ENCODE results near the gene MYBPC2.

The MYBPC2 gene

DNA sequence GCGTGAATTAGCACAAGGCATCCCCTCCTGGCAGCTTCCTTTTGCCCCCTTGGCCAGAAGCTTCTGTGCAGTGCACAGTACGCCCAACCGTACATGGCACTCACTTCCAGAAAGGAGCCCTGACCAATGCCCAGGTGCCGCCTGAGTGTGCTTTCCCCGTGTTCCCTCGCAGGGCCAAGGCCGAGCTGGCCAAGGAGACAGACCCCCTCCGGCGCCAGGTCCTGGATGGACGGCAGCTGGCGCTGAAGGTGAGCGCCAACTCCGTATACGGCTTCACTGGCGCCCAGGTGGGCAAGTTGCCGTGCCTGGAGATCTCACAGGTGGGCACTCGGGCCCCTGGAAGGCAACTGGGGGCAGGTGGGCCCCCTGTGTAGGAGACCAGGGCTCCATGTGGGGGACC, 23.3 kb upstream of the MYBPC2 start:
- DNase-seq (ENCODE audit: low read depth, low spot score) = no peak

DNA sequence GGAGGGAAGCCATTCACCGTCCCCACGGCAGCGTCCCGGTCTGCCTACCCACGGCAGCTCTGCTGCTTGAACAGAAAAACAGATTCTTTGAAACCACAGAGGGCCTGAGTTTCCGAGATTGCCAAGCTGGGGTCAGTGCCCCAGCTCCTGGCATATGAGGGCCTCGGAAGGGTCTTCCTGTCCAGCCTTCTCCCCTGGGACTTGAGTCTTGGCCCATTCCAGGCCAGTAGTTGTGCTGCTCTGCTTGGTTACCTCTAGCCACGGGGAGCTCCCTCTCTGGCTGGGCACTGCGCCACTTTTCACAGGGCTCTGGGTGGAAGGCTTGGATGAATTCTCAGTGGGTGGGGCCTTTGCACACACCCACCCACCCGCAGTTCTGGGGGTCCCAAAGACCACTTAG, 22.6 kb upstream of the MYBPC2 start:
- DNase-seq (ENCODE audit: low read depth, low spot score) = no peak

DNA sequence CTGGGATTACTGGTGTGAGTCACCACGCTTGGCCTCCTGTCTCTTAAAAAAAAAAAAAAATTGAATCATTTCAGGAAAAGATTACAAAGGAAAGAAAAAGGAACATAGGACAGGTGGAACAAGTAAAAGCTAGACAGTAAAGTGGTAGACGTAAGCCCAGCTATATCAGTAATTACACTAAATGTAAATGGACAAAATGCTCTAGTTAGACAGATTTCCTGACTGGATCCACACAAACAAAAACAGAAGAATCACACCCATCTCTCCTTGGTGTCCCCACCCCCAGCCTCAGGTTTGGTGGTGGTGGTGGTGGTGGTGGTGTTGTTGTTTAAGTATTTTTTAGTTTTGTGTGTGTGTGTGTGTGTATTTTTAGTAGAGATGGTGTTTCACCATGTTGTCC, 20.3 kb upstream of the MYBPC2 start:
- DNase-seq (ENCODE audit: low read depth, low spot score) = no peak

DNA sequence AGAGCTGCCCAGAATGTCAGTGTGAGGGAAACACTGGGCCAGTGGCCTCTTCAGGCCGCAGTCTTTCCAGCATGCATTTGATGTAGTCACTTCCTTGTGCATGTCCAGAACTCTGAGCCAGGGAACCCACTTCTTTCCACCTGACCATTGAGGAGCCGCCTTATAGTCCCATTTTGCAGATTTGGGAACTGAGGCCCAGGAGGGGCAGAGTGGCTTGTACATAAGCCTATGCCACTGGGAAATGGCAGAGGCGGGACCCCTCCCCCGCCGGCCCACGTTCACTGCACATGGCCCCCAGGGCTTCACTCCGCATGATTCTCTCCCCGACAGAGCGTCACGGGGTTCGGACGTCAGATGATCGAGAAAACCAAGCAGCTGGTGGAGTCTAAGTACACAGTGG, 19.6 kb upstream of the MYBPC2 start:
- no peak for DNase-seq (ENCODE audit: low read depth, low spot score)

DNA sequence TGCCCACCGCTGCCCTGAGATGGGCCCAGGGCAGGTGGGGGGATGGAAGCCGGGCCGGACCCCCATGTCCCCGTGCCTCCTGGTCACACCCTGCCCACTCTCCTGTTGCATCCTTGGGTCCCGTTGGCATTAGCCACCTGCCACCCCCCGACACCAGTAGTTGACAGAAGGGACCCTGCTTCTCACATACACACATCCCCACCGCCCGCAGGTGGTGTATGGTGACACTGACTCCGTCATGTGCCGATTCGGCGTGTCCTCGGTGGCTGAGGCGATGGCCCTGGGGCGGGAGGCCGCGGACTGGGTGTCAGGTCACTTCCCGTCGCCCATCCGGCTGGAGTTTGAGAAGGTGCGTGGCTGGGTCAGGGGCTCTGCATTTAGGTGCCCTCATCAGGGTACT, 19.2 kb upstream of the MYBPC2 start:
- DNase-seq (ENCODE audit: low read depth, low spot score) = no peak

DNA sequence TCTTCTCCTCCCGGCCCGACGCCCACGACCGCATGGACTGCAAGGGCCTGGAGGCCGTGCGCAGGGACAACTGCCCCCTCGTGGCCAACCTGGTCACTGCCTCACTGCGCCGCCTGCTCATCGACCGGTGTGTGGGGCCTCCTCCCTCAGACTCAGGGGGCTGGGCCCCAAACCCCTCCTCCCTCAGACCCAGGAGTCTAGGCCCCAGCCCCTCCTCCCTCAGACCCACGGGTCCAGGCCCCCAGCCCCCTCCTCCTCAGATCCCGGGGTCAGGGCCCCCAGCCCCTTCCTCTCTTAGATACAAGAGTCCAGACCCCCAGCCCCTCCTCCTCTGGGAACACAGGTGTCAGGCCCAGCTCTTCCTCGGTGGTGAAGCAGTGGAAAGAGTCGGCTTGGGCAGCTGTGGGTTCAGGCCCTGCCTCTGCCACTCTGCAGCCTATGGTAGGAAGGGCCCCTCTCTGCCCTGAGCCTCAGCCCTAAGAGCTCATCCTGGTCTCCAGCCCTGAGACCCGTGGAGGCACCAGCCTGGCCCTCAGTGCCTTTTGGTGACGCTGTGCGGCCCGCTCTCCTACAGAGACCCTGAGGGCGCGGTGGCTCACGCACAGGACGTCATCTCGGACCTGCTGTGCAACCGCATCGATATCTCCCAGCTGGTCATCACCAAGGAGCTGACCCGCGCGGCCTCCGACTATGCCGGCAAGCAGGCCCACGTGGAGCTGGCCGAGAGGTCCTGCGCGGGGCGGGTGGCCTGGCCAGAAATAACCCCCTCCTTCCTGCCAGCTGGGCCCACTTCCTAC, 17.6 kb upstream of the MYBPC2 start:
- DNase-seq (ENCODE audit: low read depth, low spot score) = peak; percentile 82

DNA sequence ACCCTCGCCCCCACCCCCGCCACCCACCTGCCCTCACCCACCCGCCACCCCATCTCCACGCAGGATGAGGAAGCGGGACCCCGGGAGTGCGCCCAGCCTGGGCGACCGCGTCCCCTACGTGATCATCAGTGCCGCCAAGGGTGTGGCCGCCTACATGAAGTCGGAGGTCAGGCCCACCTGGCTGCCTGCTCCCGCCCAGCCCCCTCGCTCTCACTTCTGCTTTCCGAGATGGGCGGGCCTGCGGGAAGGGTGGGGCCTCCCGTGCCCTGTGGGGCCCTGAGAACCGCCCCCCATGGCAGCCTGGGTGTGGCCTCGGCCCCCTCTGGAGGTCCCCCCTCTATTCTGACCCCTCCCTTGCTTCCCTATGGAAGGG, 17.0 kb upstream of the MYBPC2 start:
- DNase-seq (ENCODE audit: low read depth, low spot score) = no peak

DNA sequence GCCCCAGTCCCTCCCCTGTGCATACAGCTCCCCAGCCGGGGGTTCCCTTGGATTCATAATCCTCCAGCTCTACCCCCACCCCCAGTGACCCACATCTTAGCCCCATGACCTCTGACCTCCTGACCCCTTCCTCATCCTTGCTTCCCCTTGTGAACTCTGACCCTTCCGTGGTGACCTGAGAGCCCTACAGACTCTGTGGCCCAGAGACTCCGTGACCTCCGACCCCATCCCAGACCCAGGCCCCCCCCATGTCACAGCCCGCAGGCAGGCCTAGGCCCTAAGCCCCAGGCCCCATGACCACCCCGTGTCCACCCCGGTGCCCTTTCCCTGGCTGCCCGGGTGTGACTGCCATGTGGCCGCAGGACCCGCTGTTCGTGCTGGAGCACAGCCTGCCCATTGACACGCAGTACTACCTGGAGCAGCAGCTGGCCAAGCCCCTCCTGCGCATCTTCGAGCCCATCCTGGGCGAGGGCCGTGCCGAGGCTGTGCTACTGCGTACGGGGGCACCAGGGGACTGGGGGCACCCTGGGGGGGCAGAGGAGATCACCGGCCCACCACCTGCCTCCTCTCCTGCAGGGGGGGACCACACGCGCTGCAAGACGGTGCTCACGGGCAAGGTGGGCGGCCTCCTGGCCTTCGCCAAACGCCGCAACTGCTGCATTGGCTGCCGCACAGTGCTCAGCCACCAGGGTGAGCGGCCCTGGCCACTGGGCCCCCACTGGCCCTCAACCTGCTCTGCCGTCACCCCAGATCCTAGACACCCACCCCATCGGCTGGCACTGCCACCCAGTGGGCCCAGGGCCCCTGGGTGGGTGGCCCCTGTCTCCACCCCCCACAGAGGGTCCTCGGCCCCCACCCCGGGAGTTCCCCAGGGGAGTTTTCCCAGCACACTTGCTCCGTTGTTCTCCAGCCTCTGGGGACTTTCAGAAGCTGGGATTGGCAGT, 16.4 kb upstream of the MYBPC2 start:
- no peak for DNase-seq (ENCODE audit: low read depth, low spot score)

DNA sequence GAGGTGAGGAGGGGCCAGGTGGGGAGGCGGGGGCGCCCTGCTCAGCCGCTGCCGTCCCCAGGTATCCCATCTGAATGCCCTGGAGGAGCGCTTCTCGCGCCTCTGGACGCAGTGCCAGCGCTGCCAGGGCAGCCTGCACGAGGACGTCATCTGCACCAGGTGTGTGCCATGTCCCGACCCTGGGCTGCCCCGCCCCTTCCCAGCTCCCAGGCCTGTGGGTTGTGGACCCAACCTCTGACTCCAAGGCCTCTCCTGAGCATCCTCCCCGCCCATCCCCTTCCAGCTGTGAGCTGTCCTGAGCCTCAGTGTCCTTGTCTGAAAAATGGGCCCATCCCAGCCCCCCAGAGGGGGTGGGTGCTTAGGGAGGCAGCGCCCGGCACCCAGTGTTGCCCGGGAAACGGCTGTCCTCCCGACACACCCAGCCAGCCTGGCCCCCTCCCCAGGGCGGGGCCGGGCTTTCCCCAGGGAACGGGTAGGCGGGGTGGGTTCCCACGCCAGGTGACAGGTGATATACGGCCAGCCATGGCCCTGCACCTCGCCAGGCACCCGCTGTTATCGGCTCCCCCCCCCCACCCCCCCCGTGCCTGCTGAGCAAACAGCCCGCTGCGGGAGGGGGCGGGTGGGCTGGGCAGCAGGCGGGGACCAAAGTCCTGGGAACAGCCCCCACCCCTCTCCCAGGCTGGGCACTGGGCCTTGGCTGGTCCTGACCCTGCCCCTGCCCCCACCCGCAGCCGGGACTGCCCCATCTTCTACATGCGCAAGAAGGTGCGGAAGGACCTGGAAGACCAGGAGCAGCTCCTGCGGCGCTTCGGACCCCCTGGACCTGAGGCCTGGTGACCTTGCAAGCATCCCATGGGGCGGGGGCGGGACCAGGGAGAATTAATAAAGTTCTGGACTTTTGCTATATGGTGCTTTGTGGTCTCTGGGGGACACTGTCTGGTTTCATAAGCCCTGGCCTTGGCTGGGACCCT, 15.3 kb upstream of the MYBPC2 start:
- DNase-seq (ENCODE audit: low read depth, low spot score) = no peak

DNA sequence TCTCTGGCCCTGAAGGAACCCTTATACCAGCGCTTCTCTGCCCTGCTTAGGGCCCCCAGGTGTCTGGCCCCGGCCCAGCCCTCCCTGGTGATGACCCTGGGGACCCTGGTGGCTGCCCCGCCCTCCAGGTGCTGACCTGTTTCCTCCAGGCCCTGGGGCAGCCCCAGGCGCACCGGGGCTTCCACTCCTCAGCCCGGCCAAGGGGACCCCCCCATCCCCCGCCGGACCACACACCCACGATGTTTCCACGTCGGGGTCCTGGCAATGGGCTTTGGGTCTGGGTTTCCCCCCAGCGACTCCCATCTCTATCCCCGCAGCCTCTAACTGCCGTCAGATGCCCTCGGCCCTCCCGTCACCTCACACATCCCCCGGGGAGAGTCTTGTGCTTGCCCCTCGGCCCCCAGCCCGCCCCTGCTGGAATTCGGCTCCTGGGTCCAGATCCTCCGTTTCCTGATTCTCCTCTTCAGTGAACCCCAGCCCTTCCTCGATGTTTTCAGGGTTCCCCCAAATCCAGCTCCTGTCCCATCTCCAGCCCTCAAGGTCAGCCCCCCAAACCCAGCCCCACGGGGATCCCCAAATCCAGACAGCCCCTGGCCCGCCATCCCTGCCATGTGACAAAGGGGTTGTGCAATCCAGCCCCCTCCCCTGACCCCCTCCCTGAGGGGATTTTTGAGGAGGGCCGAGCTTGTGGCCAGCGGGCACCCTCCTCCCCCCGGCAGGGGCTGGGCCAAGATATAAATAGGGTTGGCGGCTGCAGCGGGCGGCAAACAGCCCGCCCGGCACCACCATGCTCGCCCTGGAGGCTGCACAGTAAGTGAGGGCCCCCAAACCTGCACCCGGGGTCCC, 14.3 kb upstream of the MYBPC2 start, which contains the start of gene SPIB:
SPIB (plus strand) TSS at position 763 of the 846 bp plus-strand sequence; CDS start at position 788, 25 bp downstream.
- DNase-seq (ENCODE audit: low read depth, low spot score) = peak; percentile 21

DNA sequence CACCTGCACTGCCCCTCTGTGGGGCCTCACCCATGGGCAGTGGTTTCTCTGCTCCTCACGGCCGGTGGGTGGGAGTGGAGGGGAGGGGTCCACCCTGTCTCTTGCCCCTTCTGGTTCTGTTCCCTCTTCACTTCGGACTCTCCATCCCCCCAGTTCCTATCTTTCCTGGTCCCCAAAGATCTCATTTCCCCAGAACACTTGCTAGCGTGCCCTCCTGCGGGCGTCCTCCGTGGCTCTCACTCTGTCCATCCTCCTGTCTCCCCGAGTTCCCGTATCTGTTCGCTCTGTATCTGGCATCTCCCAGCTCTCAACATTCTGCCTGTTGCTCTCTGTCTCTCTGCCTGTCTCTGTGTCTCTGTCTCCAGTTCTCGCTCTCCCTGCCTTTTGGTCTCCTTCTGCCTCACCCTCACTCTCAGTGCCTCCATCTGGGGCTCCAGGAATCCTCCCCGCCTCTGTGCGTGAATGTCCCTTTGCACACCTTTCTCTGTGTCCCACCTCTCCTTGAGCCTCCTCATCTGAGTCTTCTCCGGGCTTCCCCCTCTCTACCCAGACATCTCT, 13.6 kb upstream of the MYBPC2 start:
- DNase-seq (ENCODE audit: low read depth, low spot score) = no peak

DNA sequence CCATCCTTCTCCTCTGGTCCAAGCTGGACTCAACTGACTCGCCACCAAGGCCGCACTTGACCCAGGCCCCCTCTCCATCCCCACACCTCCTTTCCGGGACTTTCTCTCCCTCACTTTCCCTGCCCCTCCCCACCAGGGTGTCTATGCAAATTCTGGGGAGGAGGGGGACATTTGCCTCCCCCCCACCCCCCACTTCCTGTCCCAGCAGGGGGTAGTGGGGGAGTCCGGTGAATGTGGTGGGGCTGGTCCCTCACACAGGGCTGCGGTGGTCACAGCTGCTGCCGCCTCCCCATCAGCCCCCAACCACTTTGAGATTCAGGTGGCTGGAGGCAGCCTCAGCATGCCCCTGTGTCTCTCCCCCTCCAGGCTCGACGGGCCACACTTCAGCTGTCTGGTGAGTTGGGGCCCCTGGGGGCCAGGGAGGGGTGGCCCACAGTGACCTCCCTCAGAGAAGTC, 13.1 kb upstream of the MYBPC2 start:
- no peak for DNase-seq (ENCODE audit: low read depth, low spot score)

DNA sequence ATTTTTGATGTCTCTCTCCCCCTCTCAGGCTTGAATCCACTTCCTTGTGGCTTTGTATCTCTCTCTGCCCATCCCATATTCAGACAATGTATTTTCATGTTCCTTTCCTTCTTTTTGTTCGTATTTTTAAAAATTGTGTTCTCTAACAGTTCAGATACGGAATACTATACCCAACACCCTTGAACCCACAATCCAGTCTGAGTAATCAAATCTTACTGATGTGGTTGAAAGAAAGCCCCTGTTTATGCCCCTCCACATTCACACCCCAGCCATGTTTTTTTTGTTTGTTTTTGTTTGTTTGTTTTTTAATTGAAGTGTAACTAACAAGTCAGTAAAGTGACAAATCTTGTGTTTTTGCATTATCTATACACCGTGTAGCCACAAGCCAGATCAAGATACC, 12.6 kb upstream of the MYBPC2 start:
- no peak for DNase-seq (ENCODE audit: low read depth, low spot score)

DNA sequence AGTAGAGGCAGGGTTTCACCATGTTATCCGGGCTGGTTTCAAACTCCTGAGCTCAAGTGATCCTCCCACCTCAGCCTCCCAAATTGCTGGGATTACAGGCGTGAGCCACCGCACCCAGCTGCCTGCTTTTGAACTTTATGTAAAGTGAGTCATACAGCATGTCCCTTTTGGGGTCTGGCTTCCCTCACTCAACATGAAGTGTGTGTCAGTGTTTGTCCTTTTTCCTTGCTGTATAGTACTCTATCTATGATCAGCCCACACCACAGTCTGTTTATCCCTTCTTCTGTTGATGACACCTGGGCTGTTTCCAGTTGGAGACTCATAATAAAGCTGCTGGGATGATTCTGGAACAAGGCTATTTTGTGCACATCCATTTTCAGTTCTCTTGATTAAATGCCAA, 11.9 kb upstream of the MYBPC2 start:
- DNase-seq (ENCODE audit: low read depth, low spot score) = no peak

DNA sequence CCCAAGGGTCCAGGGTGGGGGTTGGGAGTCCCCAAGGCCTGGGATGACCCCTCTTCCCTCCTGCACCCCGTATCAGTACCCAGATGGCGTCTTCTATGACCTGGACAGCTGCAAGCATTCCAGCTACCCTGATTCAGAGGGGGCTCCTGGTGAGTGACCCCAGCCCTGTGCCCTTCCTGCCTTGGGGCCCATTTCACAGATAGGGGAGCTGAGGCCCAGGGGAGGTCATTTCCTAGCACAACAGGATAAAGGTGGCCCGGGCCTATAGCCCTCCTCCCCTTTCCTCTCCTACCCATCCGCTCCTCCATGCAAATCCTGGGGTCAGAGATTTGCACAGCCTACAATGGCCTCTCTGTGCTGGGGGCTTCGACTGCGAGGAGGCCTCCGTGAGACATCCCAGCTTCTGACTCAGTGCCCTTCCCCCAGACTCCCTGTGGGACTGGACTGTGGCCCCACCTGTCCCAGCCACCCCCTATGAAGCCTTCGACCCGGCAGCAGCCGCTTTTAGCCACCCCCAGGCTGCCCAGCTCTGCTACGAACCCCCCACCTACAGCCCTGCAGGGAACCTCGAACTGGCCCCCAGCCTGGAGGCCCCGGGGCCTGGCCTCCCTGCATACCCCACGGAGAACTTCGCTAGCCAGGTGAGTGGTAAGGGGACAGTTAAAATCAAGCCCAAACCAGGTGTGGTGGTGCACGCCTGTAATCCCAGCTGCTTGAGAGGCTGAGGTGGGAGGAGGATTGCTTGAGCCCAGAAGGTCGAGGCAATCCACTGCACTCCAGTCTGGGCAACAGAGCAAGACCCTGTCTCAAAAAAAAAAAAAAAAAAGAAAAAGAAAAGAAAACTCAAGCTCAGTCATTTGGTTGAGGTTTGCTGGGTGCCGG, 10.1 kb upstream of the MYBPC2 start:
- DNase-seq (ENCODE audit: low read depth, low spot score) = no peak

DNA sequence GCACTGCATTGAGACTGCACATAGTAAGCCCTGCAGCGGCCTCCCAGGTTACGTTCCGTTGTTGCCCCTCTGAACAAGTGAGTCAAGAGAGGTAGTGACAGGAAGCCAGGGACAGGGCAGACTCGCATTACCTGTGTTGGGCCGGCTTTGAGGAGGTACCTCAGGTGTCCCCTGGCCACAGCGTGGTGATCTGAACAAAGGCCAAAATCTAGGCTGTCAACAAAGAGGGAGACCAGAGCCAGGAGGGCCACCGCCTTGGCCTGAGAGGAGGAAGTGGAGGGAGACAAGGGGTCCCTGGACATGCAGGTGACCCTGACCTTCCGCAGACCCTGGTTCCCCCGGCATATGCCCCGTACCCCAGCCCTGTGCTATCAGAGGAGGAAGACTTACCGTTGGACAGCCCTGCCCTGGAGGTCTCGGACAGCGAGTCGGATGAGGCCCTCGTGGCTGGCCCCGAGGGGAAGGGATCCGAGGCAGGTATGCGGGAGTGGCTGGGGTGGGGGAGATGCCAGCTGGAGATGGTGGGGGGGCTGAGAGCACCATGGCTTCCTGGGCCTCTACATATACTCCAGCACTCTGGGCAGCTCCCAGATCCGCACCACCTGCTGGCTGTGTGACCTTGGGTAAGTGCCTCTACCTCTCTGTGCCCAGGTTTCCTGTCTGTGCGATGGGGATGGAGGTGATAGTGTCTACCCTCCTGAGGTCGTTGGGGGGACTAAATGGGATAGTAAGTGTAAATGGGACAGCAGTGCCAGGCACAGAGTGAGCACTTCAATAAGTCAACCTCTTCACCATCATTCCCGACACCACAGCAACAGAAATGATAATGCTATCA, 9.2 kb upstream of the MYBPC2 start:
- DNase-seq (ENCODE audit: low read depth, low spot score) = no peak

DNA sequence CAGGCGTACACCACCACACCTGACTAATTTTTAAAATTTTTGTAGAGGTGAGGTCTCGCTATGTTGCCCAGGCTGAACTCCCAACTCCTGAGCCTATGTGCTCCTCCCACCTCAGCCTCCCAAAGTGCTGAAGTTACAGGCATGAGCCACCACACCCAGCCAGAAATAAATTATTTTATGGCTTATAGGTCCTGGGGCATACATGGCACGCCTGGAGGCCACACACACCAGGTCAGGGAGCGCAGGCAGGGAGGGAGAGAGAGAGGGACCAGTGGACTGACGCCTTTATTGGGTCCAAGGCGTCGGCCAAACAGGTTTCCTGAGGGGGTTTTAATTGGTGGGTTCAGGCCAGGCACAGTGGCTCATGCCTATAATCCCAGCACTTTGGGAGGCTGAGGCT, 7.1 kb upstream of the MYBPC2 start:
- no peak for DNase-seq (ENCODE audit: low read depth, low spot score)

DNA sequence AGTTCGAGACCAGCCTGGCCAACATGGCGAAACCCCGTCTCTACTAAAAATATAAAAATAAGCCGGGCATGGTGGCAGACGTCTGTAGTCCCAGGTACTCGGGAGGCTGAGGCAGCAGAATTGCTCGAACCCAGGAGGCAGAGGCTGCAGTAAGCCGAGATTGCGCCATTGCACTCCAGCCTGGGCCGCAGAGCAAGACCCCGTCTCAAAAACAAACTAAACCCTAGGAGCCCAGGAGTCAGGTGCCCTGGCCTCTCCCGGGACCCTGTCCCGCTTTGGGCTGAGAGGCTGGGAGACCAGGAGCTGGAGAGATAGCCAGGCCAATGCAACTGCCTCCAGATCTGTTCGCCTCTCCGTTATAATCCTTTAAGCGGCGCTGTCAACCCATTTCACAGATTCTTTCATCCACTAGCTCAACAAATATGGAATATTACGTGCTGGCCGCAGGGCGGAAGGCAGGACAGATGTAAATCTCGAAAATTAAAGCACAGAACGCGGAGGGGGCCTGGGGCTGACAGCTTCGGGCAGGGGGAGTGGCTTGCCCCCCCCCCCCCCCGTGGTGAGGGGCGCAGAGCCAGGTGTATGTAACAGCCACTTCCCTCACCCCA, 5.3 kb upstream of the MYBPC2 start:
- DNase-seq (ENCODE audit: low read depth, low spot score) = no peak
